ENCODE results near the gene ANG. TPM values are rescaled to one million over a fixed set of nuclear protein-coding genes. Genes with fewer than 3 reads are reported as not detected.
"Not testable (repeated sequence)": the region's sequence is repeated elsewhere in the genome, so short reads cannot be mapped to it uniquely, and the experiment has no call there.

Gene ANG
- total RNA-seq, 2 experiments from 2014 or later: 0.27 to 0.38 TPM

- no peaks in the 10 kb centered on the region for H3K4me1 Mint-ChIP-seq (ENCODE audit: low read depth)
- H3K27ac Mint-ChIP-seq: no peak overlapping the region
- H3K27me3 Mint-ChIP-seq (ENCODE audit: low read depth): no peaks in the 10 kb centered on the region
- no peaks in the 10 kb centered on the region for H3K9me3 Mint-ChIP-seq
- intact Hi-C loops (cut with micrococcal nuclease): no loop called here
- H3K36me3 Mint-ChIP-seq (ENCODE audit: low read depth): no peaks in the 10 kb centered on the region
- CTCF ChIA-PET: interaction anchor here (0.8 to 1.3 kb wide), 2 partner anchors 13 to 124 kb away, joined by 3 read pairs; partner anchors contain the start of gene EDDM3A
- no peak overlapping the region for H3K4me3 Mint-ChIP-seq
- no peak for DNase-seq
Measured at GRCh38 chr14:20732979-20733635, 44.5 kb downstream of the ANG start.

GRCh38 chr14:20733684-20734429, 45.3 kb downstream of the ANG start:
- Mint-ChIP-seq H3K36me3 (ENCODE audit: low read depth) (no peaks in the 10 kb centered on the region), H3K4me1 (ENCODE audit: low read depth) (no peaks in the 10 kb centered on the region), H3K27ac (no peak overlapping the region), H3K9me3 (no peaks in the 10 kb centered on the region), H3K27me3 (ENCODE audit: low read depth) (no peaks in the 10 kb centered on the region), H3K4me3 (no peak overlapping the region)
- CTCF ChIA-PET: interaction anchor here (0.8 to 1.4 kb wide), 3 partner anchors 12 to 237 kb away, joined by 3 read pairs; partner anchors contain the start of gene EDDM3A
- intact Hi-C loops (cut with micrococcal nuclease): no loop called here
- DNase-seq: no peak

GRCh38 chr14:20734430-20734806, 45.9 kb downstream of the ANG start:
- H3K4me1 Mint-ChIP-seq (ENCODE audit: low read depth): no peaks in the 10 kb centered on the region
- DNase-seq: no peak
- CTCF ChIA-PET: interaction anchor here (1.3 to 1.4 kb wide), 2 partner anchors 11 to 236 kb away, joined by 3 read pairs; partner anchors contain the start of gene EDDM3A
- no peak overlapping the region for H3K27ac Mint-ChIP-seq
- intact Hi-C loops (cut with micrococcal nuclease): no loop called here
- no peaks in the 10 kb centered on the region for H3K27me3 Mint-ChIP-seq (ENCODE audit: low read depth)
- no peaks in the 10 kb centered on the region for H3K9me3 Mint-ChIP-seq
- H3K36me3 Mint-ChIP-seq (ENCODE audit: low read depth): no peaks in the 10 kb centered on the region
- no peak overlapping the region for H3K4me3 Mint-ChIP-seq

GRCh38 chr14:20738292-20738691, 49.7 kb downstream of the ANG start:
- DNase-seq; H3K27me3 Mint-ChIP-seq (ENCODE audit: low read depth); H3K27ac Mint-ChIP-seq; H3K36me3 Mint-ChIP-seq (ENCODE audit: low read depth); H3K4me3 Mint-ChIP-seq; intact Hi-C loops (cut with micrococcal nuclease); H3K9me3 Mint-ChIP-seq; H3K4me1 Mint-ChIP-seq (ENCODE audit: low read depth); CTCF ChIA-PET: not testable (repeated sequence)

GRCh38 chr14:20742132-20742531, 53.6 kb downstream of the ANG start:
- H3K4me3 Mint-ChIP-seq: no peak overlapping the region
- H3K27ac Mint-ChIP-seq: no peak overlapping the region
- no peaks in the 10 kb centered on the region for H3K27me3 Mint-ChIP-seq (ENCODE audit: low read depth)
- no peak for DNase-seq
- no peaks in the 10 kb centered on the region for H3K4me1 Mint-ChIP-seq (ENCODE audit: low read depth)
- H3K36me3 Mint-ChIP-seq (ENCODE audit: low read depth): no peaks in the 10 kb centered on the region
- intact Hi-C loops (cut with micrococcal nuclease): no loop called here
- CTCF ChIA-PET: no interaction called here
- H3K9me3 Mint-ChIP-seq: no peaks in the 10 kb centered on the region

GRCh38 chr14:20743556-20743955, 55.0 kb downstream of the ANG start:
- no peaks in the 10 kb centered on the region for H3K9me3 Mint-ChIP-seq
- CTCF ChIA-PET: no interaction called here
- H3K27ac Mint-ChIP-seq: no peak overlapping the region
- no peak overlapping the region for H3K4me3 Mint-ChIP-seq
- DNase-seq: no peak
- intact Hi-C loops (cut with micrococcal nuclease): no loop called here
- no peaks in the 10 kb centered on the region for H3K4me1 Mint-ChIP-seq (ENCODE audit: low read depth)
- H3K36me3 Mint-ChIP-seq (ENCODE audit: low read depth): no peaks in the 10 kb centered on the region
- H3K27me3 Mint-ChIP-seq (ENCODE audit: low read depth): no peaks in the 10 kb centered on the region

Other genes with a start within 250 kb of the ANG start
- gene OSGEP, start 234.0 kb upstream of the ANG start, total RNA-seq: 10 to 100 TPM; 35.7 to 36.8 TPM
- gene APEX1, start 233.5 kb upstream of the ANG start, total RNA-seq: 100 to 1,000 TPM; 187 to 190 TPM
- 10 to 100 TPM; 31.6 to 32.3 TPM for gene PIP4P1, start 227.3 kb upstream of the ANG start, total RNA-seq
- 100 to 1,000 TPM; 187 to 191 TPM for gene PNP, start 219.4 kb upstream of the ANG start, total RNA-seq
- gene RNASE10, start 183.2 kb upstream of the ANG start, total RNA-seq: under 1 TPM; 0.48 to 0.52 TPM
- not detected for gene RNASE9, start 127.7 kb upstream of the ANG start, total RNA-seq
- not detected for gene RNASE11, start 100.8 kb upstream of the ANG start, total RNA-seq
- not detected for gene RNASE12, start 97.4 kb upstream of the ANG start, total RNA-seq
- not detected for gene OR6S1, start 47.1 kb upstream of the ANG start, total RNA-seq
- under 1 TPM in 1 of 2 experiments, not detected in 1; 0.19 TPM for gene RNASE4, start 4.2 kb upstream of the ANG start, total RNA-seq
- gene EDDM3A, start 57.1 kb downstream of the ANG start, total RNA-seq: not detected
- not detected for gene EDDM3B, start 79.6 kb downstream of the ANG start, total RNA-seq
- under 1 TPM; 0.45 to 0.57 TPM for gene RNASE6, start 92.5 kb downstream of the ANG start, total RNA-seq
- gene RNASE1, start 114.1 kb downstream of the ANG start, total RNA-seq: not detected
- gene RNASE3, start 202.6 kb downstream of the ANG start, total RNA-seq: not detected